Measurements from ENCODE around the gene BPIFB3. TPM values are rescaled to one million over a fixed set of nuclear protein-coding genes. Genes with fewer than 3 reads are reported as not detected.

The BPIFB3 gene
- polyA plus RNA-seq, 3 donors, result not detected

- Histone ChIP-seq H4K20me1 (ENCODE audit: insufficient read depth, low read length) (no peaks in the 10 kb centered on the region), H3K4me3 (replicated peaks in 1 of 3; ENCODE audit: low read depth in 2 of 3, low read length in 3 of 3) (no peak overlapping the region), H3K9me3 (replicated peaks in 1 of 2; ENCODE audit: control insufficient read depth in 1 of 2, insufficient read depth in 1 of 2, low read length in 2 of 2) (no peaks in the 10 kb centered on the region), H3K4me1 (ENCODE audit: control insufficient read depth in 1 of 2, insufficient read depth in 2 of 2, low read length in 2 of 2) (no peaks in the 10 kb centered on the region), H3K36me3 (replicated peaks in 1 of 2; ENCODE audit: control insufficient read depth in 1 of 2, insufficient read depth in 2 of 2, low read length in 2 of 2) (no peaks in the 10 kb centered on the region), H2AFZ (ENCODE audit: insufficient read depth, low read depth, low read length, poor library complexity, severe bottlenecking) (no peak overlapping the region), H3K79me2 (ENCODE audit: insufficient read depth, low read length) (no peaks in the 10 kb centered on the region), H3K4me2 (replicated peaks; ENCODE audit: extremely low read depth, low read length, poor library complexity, severe bottlenecking) (no peak overlapping the region), H3K27me3 (ENCODE audit: control insufficient read depth in 2 of 2, insufficient read depth in 2 of 2, low read length in 2 of 2) (no peaks in the 10 kb centered on the region), H3K9ac (ENCODE audit: insufficient read depth, low read length, poor library complexity, severe bottlenecking) (no peak overlapping the region), H3K27ac (ENCODE audit: low read depth in 1 of 2, low read length in 2 of 2) (no peak overlapping the region)
- no peaks in the 10 kb centered on the region for H3K9me3 Mint-ChIP-seq
- H3K4me3 Mint-ChIP-seq, result no peak overlapping the region
- H3K4me1 Mint-ChIP-seq, result no peaks in the 10 kb centered on the region
- peaks cover 0 to 5% (median 3%) of the 10 kb centered on the region in 3 donors for H3K27me3 Mint-ChIP-seq (ENCODE audit: low read depth in 3 of 3)
- intact Hi-C loops (cut with micrococcal nuclease), result no loop called here
- H3K27ac Mint-ChIP-seq, result no peak overlapping the region
- H3K36me3 Mint-ChIP-seq, result no peaks in the 10 kb centered on the region
- WGBS (ENCODE audit: insufficient coverage), result 85% methylated on average over 3 of the region's 6 CpGs
- no peak for TF ChIP-seq CTCF (IDR thresholded peaks at IDR 0.05)
- no peak for DNase-seq
Measured at GRCh38 chr20:33032555-33032954, 21.1 kb upstream of the BPIFB3 start.

- H3K27ac Mint-ChIP-seq, result no peak overlapping the region
- Histone ChIP-seq H3K79me2 (ENCODE audit: insufficient read depth, low read length) (no peaks in the 10 kb centered on the region), H4K20me1 (ENCODE audit: insufficient read depth, low read length) (no peaks in the 10 kb centered on the region), H2AFZ (ENCODE audit: insufficient read depth, low read depth, low read length, poor library complexity, severe bottlenecking) (no peak overlapping the region), H3K4me1 (ENCODE audit: control insufficient read depth in 1 of 2, insufficient read depth in 2 of 2, low read length in 2 of 2) (no peaks in the 10 kb centered on the region), H3K9ac (ENCODE audit: insufficient read depth, low read length, poor library complexity, severe bottlenecking) (no peak overlapping the region), H3K27ac (ENCODE audit: low read depth in 1 of 2, low read length in 2 of 2) (no peak overlapping the region), H3K4me3 (replicated peaks in 1 of 3; ENCODE audit: low read depth in 2 of 3, low read length in 3 of 3) (no peak overlapping the region), H3K27me3 (ENCODE audit: control insufficient read depth in 2 of 2, insufficient read depth in 2 of 2, low read length in 2 of 2) (no peaks in the 10 kb centered on the region), H3K9me3 (replicated peaks in 1 of 2; ENCODE audit: control insufficient read depth in 1 of 2, insufficient read depth in 1 of 2, low read length in 2 of 2) (no peaks in the 10 kb centered on the region), H3K36me3 (replicated peaks in 1 of 2; ENCODE audit: control insufficient read depth in 1 of 2, insufficient read depth in 2 of 2, low read length in 2 of 2) (no peaks in the 10 kb centered on the region), H3K4me2 (replicated peaks; ENCODE audit: extremely low read depth, low read length, poor library complexity, severe bottlenecking) (no peak overlapping the region)
- H3K27me3 Mint-ChIP-seq (ENCODE audit: low read depth in 3 of 3), result peaks cover 0 to 5% (median 4%) of the 10 kb centered on the region in 3 donors
- no peaks in the 10 kb centered on the region for H3K36me3 Mint-ChIP-seq
- H3K9me3 Mint-ChIP-seq, result peaks cover 0 to under 1% (median 0%) of the 10 kb centered on the region in 7 donors
- no peaks in the 10 kb centered on the region for H3K4me1 Mint-ChIP-seq
- WGBS (ENCODE audit: insufficient coverage), result 93% methylated on average over 3 of the region's 5 CpGs
- intact Hi-C loops (cut with micrococcal nuclease), result no loop called here
- DNase-seq, result no peak
- H3K4me3 Mint-ChIP-seq, result no peak overlapping the region
- no peak for TF ChIP-seq CTCF (IDR thresholded peaks at IDR 0.05)
Measured at GRCh38 chr20:33033381-33033780, 20.3 kb upstream of the BPIFB3 start.

Measured in CD14-positive monocyte (primary cell).